BLaER1 treated with 17β-estradiol and CSF1 and Interleukin-3, amounts not matched to agents 10 nM and 100 nM (cell line): Measurements from ENCODE around the gene GPR153.

ENCODE experiments used
- H3K27ac ChIP-seq, 11 experiments: shearing (Covaris generic); formaldehyde crosslinking; 2 replicates each; pipeline ENCODE4 v1.8.1; 2022
- H3K27me3 ChIP-seq, 11 experiments: shearing (Covaris generic); formaldehyde crosslinking; 2 replicates each; pipeline ENCODE4 v1.8.1; 2022
- H3K36me3 ChIP-seq, 11 experiments: shearing (Covaris generic); formaldehyde crosslinking; 2 replicates each; pipeline ENCODE4 v1.8.1; 2022
- H3K4me1 ChIP-seq, 10 experiments: shearing (Covaris generic); formaldehyde crosslinking; 2 replicates each; pipeline ENCODE4 v1.8.1; 2022
- H3K4me2 ChIP-seq, 11 experiments: shearing (Covaris generic); formaldehyde crosslinking; 2 replicates each; pipeline ENCODE4 v1.8.1; 2022
- H3K4me3 ChIP-seq, 10 experiments: shearing (Covaris generic); formaldehyde crosslinking; 2 replicates each; pipeline ENCODE4 v1.8.1; 2022
- H3K9ac ChIP-seq, 11 experiments: shearing (Covaris generic); formaldehyde crosslinking; 2 replicates each; pipeline ENCODE4 v1.8.1; 2022
- H3K9me3 ChIP-seq, 11 experiments: shearing (Covaris generic); formaldehyde crosslinking; replicated peaks in 1 of 11; 2 replicates each; pipeline ENCODE4 v1.8.1; 2022
- H4K20me1 ChIP-seq, 11 experiments: shearing (Covaris generic); formaldehyde crosslinking; 2 replicates each; pipeline ENCODE4 v1.8.1; 2022
- Cebpa-rat ChIP-seq, 11 experiments: shearing (Covaris generic); IDR thresholded peaks; 2 replicates each; pipeline ENCODE4 v1.8.1; 2022

Gene GPR153

DNA sequence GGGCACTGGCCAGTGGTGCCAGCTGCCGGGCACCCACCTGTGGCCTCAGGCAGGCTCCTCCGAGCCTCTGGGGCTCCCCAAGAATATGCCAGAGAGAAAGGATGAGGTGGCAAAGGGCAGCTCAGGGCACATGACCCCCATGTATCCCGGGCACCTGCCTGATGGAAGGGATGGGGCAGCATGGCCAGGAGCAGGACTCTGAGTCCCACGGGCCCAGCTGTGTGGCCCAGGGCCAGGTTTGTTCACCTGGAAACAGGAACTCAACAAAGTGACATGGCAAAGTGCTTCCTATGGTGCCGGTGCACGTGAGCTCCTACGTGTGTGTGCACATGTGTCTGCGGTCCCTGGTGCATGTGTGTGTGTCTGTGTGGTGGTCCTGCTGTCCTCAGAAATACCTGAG, 9.5 kb upstream of the GPR153 start:
- no peaks in the 10 kb centered on the region for H3K9me3 ChIP-seq

GRCh38 chr1:6269720-6270400, 9.0 kb upstream of the GPR153 start:
- Histone ChIP-seq H4K20me1 (peaks cover 0 to 36% (median 11%) of the 10 kb centered on the region in 11 experiments; a peak in 9 of 22 replicates), H3K36me3 (peaks cover 0 to 28% (median 4%) of the 10 kb centered on the region in 11 experiments; a peak in 7 of 22 replicates), H3K9me3 (no peaks in the 10 kb centered on the region), H3K9ac (peak overlapping the region in 2 of 11 experiments; percentile 13 to 28; a peak in 2 of 22 replicates), H3K27ac (peak overlapping the region in 1 of 11 experiments; percentile 5; a peak in 1 of 22 replicates), H3K4me3 (no peak overlapping the region), H3K4me2 (peak overlapping the region in 10 of 11 experiments; percentile 5 to 97 (median 28); a peak in 14 of 22 replicates), H3K27me3 (no peaks in the 10 kb centered on the region), H3K4me1 (peaks cover 63 to 82% (median 73%) of the 10 kb centered on the region in 10 experiments)
- no peak for TF ChIP-seq Cebpa-rat (IDR thresholded peaks at IDR 0.05)

More for the DNA sequence above, 9.5 kb upstream of the GPR153 start:
- H3K27ac ChIP-seq: no peak overlapping the region
- H4K20me1 ChIP-seq: peaks cover 0 to 35% (median 11%) of the 10 kb centered on the region in 11 experiments; a peak in 7 of 22 replicates
- no peak for TF ChIP-seq Cebpa-rat (IDR thresholded peaks at IDR 0.05)
- H3K36me3 ChIP-seq: peaks cover 0 to 33% (median 4%) of the 10 kb centered on the region in 11 experiments; a peak in 7 of 22 replicates
- peak overlapping the region in 10 of 11 experiments; percentile 5 to 97 (median 28); a peak in 15 of 22 replicates for H3K4me2 ChIP-seq
- peaks cover 58 to 77% (median 67%) of the 10 kb centered on the region in 10 experiments for H3K4me1 ChIP-seq
- H3K27me3 ChIP-seq: no peaks in the 10 kb centered on the region
- H3K4me3 ChIP-seq: no peak overlapping the region
- H3K9ac ChIP-seq: peak overlapping the region in 2 of 11 experiments; percentile 9 to 28; a peak in 1 of 22 replicates

DNA sequence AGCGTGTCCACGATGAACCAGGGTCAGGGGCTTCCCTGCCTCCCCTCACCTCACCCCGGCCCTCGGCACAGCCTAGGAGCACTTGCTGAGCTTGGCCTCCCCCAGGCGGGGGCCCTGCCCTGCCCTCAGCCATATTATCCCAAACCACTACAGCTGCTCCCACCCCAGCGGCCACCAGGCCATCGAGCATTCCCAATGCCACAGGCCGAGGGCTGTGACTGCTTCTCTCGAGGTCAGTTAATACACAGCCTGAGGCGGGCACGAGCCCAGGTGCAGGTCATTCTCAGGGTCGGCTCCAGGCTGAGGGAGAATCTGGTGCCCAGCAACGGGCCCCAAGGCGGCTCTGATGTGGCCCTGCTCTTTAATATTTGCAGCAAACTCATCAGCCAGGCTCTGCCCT, 8.4 kb upstream of the GPR153 start:
- H3K9ac ChIP-seq: 0 out of 22 replicates have a peak overlapping the region, but pooled peaks of 2 of the 11 experiments have one; percentile 9 to 13
- peak overlapping the region in 7 of 11 experiments; percentile 21 to 97 (median 42); a peak in 10 of 22 replicates for H3K4me2 ChIP-seq
- H3K36me3 ChIP-seq: peaks cover 0 to 22% (median 2%) of the 10 kb centered on the region in 11 experiments; a peak in 6 of 22 replicates
- TF ChIP-seq Cebpa-rat (IDR thresholded peaks at IDR 0.05): no peak
- peaks cover 0 to 42% (median 14%) of the 10 kb centered on the region in 11 experiments; a peak in 9 of 22 replicates for H4K20me1 ChIP-seq
- no peak overlapping the region for H3K4me3 ChIP-seq
- peaks cover 69 to 88% (median 78%) of the 10 kb centered on the region in 10 experiments for H3K4me1 ChIP-seq
- no peaks in the 10 kb centered on the region for H3K9me3 ChIP-seq
- peak overlapping the region in 1 of 11 experiments; percentile 17; a peak in 1 of 22 replicates for H3K27ac ChIP-seq
- no peaks in the 10 kb centered on the region for H3K27me3 ChIP-seq

DNA sequence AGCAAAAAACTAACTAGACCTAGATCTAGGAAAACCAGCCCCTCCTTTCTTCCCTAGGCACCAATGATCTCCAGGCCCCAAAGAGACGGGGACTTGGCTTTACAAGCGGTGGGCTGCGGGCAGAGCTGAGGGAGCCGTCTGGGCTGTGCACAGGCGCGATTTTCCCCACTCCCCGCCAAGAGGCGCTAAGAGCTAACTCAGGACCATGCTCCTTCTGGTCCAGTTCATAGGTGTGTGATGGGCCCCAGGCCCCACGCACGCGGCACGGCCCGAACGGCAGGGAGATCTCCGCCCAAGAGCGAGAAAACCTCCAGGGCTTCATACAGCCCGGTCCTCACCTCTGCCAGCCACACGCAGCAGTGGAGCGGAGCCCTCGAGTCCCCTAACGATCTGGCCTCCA, 7.5 kb upstream of the GPR153 start:
- H4K20me1 ChIP-seq: peaks cover 0 to 50% (median 22%) of the 10 kb centered on the region in 11 experiments; a peak in 10 of 22 replicates
- H3K36me3 ChIP-seq: peaks cover 0 to 17% (median 0%) of the 10 kb centered on the region in 11 experiments; a peak in 4 of 22 replicates
- no peak for TF ChIP-seq Cebpa-rat (IDR thresholded peaks at IDR 0.05)
- peak overlapping the region in 2 of 11 experiments; percentile 33 to 39; a peak in 4 of 22 replicates for H3K27ac ChIP-seq
- peak overlapping the region in 10 of 11 experiments; percentile 9 to 100 (median 98); a peak in 12 of 22 replicates for H3K4me2 ChIP-seq
- H3K4me1 ChIP-seq: peaks cover 77 to 90% (median 85%) of the 10 kb centered on the region in 10 experiments
- H3K9ac ChIP-seq: peak overlapping the region in 2 of 11 experiments; percentile 25 to 42; a peak in 2 of 22 replicates
- no peaks in the 10 kb centered on the region for H3K27me3 ChIP-seq
- no peaks in the 10 kb centered on the region for H3K9me3 ChIP-seq
- H3K4me3 ChIP-seq: no peak overlapping the region

GRCh38 chr1:6267686-6268322, 6.9 kb upstream of the GPR153 start:
- peaks cover 0 to 14% (median 0%) of the 10 kb centered on the region in 11 experiments; a peak in 3 of 22 replicates for H3K36me3 ChIP-seq
- peak overlapping the region in 9 of 11 experiments; percentile 27 to 100 (median 98); a peak in 13 of 22 replicates for H3K4me2 ChIP-seq
- peaks cover 0 to 4% (median 0%) of the 10 kb centered on the region in 11 experiments; a peak in 1 of 22 replicates for H3K27me3 ChIP-seq
- H3K27ac ChIP-seq: peak overlapping the region in 2 of 11 experiments; percentile 33 to 39; a peak in 4 of 22 replicates
- H3K4me1 ChIP-seq: peaks cover 77 to 93% (median 89%) of the 10 kb centered on the region in 10 experiments
- H3K9me3 ChIP-seq: no peaks in the 10 kb centered on the region
- no peak for TF ChIP-seq Cebpa-rat (IDR thresholded peaks at IDR 0.05)
- peaks cover 0 to 56% (median 29%) of the 10 kb centered on the region in 11 experiments; a peak in 13 of 22 replicates for H4K20me1 ChIP-seq
- H3K4me3 ChIP-seq: no peak overlapping the region
- H3K9ac ChIP-seq: peak overlapping the region in 2 of 11 experiments; percentile 25 to 42; a peak in 3 of 22 replicates

- Histone ChIP-seq H3K4me1 (peaks cover 83 to 100% (median 99%) of the 10 kb centered on the region in 10 experiments), H3K36me3 (peaks cover 0 to 4% (median 0%) of the 10 kb centered on the region in 11 experiments; a peak in 1 of 22 replicates), H4K20me1 (peaks cover 0 to 62% (median 26%) of the 10 kb centered on the region in 11 experiments; a peak in 13 of 22 replicates), H3K27ac (no peak overlapping the region), H3K27me3 (peaks cover 0 to 15% (median 0%) of the 10 kb centered on the region in 11 experiments; a peak in 3 of 22 replicates), H3K9ac (peak overlapping the region in 2 of 11 experiments; percentile 13 to 24; a peak in 3 of 22 replicates), H3K4me2 (peak overlapping the region; percentile 62 to 100 (median 98); a peak in 21 of 22 replicates), H3K9me3 (no peaks in the 10 kb centered on the region), H3K4me3 (no peak overlapping the region)
- TF ChIP-seq Cebpa-rat (IDR thresholded peaks at IDR 0.05): no peak
These were observed 5.7 kb upstream of the GPR153 start for GRCh38 chr1:6266641-6267040.

- peaks cover 80 to 92% (median 90%) of the 10 kb centered on the region in 10 experiments for H3K4me1 ChIP-seq
- peaks cover 0 to 20% (median 0%) of the 10 kb centered on the region in 11 experiments; a peak in 6 of 22 replicates for H3K27me3 ChIP-seq
- no peak overlapping the region for H3K27ac ChIP-seq
- peak overlapping the region; percentile 62 to 100 (median 98) for H3K4me2 ChIP-seq
- no peak overlapping the region for H3K4me3 ChIP-seq
- no peaks in the 10 kb centered on the region for H3K9me3 ChIP-seq
- no peak for TF ChIP-seq Cebpa-rat (IDR thresholded peaks at IDR 0.05)
- H4K20me1 ChIP-seq: peaks cover 0 to 52% (median 24%) of the 10 kb centered on the region in 11 experiments; a peak in 13 of 22 replicates
- peak overlapping the region in 1 of 11 experiments; percentile 12; a peak in 1 of 22 replicates for H3K9ac ChIP-seq
- H3K36me3 ChIP-seq: no peaks in the 10 kb centered on the region
These were observed 4.3 kb upstream of the GPR153 start for GRCh38 chr1:6265151-6265550.

DNA sequence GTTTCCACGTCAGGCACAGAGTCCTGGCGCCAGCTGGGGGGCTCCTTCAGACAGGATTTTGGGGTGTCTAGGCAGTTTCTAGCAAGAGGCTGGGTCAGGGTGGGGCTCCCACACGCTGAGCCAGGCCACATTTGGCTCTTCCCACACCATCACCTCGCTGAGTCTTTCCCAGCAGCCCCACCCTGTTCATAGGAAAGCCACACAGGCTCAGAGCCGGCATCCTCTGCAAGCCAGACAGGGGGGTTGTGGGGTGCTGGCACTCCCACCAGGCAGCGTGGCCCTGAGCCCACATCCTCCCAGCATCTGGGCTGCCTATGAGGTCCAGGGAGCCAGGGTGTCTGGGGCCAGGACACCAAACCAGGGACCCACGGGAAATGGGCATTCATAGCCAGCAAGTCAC, 2.8 kb upstream of the GPR153 start:
- H3K27ac ChIP-seq: peak overlapping the region in 4 of 11 experiments; percentile 9 to 29 (median 26); a peak in 2 of 22 replicates
- H4K20me1 ChIP-seq: peaks cover 0 to 65% (median 33%) of the 10 kb centered on the region in 11 experiments; a peak in 20 of 22 replicates
- H3K4me2 ChIP-seq: peak overlapping the region; percentile 74 to 100 (median 98)
- H3K4me1 ChIP-seq: peaks cover 65 to 90% (median 88%) of the 10 kb centered on the region in 10 experiments
- peaks cover 0 to 20% (median 0%) of the 10 kb centered on the region in 11 experiments; a peak in 6 of 22 replicates for H3K27me3 ChIP-seq
- H3K36me3 ChIP-seq: no peaks in the 10 kb centered on the region
- peak overlapping the region in 1 of 10 experiments; percentile 9; a peak in 1 of 20 replicates for H3K4me3 ChIP-seq
- TF ChIP-seq Cebpa-rat (IDR thresholded peaks at IDR 0.05): no peak
- no peaks in the 10 kb centered on the region for H3K9me3 ChIP-seq
- H3K9ac ChIP-seq: peak overlapping the region in 7 of 11 experiments; percentile 1 to 96 (median 33); a peak in 8 of 22 replicates
